ENCODE measurements around the gene ASIC3.
A peak's percentile ranks its signal among the peaks of the same experiment; 100 is the strongest.

The ASIC3 gene

DNA sequence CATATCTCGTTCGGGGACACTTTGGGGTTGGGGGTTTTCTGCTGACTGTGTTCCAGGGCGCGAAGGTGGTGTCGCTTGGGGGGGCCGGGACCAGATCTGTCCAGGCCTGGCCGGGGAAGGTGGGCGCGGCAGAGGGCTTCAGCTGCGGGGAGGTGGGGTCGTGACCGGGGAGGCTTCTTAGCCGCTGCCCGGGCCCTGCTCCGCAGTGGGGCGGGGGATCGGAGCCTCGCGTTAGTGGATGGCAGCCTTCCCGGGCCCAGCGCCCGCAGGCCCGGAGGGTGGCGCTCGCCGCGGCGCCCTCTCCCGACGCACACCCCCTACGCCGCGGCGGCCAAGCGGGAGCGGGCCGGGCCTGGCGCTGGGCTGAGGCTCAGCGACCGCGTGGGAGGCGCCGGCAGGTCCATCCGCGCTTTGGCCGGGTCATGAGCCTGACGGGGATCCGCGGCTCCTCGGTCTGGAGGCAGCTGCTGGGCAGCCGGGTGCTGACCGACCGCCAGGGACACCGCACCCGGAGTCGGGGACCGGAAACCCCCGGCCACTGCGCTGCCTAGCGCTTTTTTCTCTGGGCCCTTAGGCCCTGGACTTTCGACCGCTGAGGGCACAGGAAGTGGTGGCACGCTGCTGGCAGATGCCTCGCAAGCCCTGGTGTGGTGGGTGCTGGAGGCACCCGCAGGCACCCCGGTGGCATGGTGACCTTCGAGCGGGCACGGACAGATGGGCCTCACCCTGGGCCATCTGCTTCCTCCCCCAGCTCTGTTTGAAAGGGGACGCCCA lies 39.1 kb downstream of the ASIC3 start:
- DNase-seq = peak; percentile 42 to 45

DNA sequence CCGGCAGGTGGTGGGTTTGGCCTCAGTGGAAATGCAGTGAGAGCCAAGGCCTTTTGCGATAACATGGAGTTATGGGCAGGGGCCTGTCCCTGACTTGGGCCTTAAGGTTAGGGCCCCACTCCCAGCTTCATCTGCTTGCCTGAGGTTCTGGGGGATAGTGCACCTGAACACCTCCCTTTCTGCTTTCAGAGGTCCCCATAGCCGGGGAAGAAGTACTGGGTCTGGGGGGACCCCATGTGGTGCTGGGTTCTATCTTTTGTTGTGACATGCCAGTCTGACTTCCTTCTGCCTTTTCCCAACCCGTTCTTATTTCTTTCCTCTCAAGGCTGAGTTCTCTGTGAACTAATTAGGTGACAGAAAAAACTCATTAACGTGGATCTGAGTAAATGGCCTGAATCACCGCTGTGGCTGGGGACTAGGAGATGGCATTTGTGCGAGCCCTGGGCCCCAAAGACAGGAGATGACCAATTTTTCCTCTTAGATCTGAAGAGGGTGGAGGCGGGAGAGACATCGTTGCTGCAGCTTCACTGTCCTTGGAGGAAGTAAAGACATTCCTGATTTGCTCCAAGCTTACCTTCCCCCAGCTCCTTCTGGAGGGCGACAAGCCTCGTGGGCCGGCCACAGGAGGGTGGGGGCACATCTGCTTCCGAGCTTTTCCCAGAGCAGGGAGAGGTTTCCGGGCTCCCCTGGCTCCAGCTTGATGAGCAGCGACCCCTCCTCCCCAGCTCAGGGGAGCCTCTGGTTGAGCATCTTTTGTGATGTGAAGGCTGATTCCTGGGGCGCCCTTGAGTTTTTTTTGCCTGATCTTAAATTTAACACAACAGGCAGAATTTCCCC lies 39.9 kb downstream of the ASIC3 start:
- DNase-seq = no peak

DNA sequence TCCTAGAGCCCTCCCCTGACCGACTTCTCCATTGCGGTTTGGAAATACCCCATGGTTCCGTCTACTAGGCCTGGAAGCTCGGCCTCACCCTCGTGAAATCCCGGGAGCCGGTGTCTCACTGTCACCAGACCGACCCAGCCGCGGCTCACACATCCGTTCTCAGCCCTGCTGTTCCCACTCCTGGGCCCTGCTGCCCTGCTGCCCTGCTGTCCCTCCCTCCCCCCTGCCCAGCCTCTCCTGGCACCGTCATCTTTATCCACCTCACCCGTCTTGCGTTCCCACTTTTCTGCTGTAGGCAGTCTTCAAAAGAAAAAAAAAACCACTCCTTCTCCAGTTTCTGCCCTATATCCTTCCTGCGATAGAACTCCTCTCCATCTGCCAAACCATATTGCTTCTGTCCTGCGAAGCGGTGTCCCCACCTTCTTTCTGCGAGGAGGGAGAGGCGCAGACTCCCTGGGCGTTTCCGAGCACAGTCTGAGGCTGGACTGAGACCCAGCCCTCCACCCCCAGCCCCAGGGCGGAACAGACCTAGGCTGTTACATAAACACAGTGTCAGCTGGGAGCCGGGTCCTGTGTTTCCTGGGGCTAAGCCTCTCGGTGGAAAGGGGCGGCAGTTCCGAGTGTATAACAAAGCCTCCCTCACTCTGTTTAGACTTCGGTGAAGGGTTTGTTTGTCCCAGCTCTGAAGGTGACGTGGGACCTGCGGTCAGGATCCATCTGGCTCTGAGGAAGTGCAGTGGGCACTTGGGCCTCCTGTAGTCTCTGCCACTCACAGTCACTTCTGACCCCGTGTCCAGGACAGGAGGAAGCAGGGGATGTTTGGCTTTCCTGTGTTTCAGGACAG lies 40.7 kb downstream of the ASIC3 start:
- DNase-seq = peak; percentile 27 to 31

DNA sequence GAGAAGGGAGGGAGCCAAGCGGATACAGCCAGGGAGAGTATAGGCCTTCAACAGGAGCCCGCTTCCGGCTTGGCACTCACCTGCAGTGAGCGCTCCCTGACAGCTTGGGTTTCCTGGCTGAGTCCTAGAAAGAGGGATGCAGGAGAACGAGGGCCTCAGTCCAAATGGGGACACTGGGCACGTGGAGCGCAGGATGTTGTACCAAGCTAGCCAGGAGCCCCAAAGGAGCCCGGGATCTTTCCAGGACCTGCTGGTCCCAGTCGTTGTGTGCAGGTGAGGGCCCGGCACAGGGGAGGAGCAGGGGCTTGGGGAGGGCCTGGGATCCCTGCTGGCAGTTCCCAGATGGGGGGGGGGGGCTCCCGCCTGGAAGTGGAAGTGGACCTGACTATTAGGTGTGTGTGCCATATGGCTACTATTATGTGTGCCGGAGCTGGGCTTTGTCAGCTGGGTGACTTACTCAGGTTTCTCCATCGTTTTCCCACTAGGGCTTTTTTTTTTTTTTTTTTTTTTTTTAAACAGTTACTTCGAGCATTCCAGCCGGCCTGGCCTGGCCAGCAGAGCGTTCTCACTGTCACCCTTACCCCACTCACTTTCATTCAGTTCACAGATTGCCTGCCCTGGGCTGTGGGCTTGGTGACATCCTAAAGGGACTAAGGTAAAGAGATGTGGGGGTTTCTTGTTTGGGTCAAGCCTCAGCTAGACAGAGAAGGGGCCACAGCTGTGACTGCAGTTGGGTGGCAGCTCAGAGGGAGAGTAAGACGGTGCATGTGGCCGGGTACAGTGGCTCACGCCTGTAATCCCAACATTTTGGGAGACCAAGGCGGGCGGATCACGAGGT lies 41.8 kb downstream of the ASIC3 start:
- no peak for DNase-seq

DNA sequence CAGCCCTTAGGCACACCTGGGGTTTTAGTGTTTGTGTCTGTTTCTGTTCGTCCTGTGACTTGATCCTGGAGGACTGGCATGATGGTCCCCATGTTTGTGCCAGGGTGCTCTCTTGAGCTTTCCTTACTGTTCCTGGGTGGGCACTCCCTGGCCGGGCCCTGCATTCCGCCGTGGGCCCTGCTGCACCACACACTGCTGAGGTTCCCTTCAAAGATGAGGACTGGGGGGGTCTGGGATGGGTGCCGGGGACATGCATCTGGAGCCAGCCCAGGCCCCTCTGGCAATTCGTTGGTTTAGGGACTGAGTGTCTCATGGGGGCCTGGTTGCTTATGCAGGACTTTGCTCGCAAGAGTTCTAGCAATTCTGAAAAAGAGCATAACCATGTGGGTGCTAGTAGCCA lies 42.7 kb downstream of the ASIC3 start:
- no peak for DNase-seq

DNA sequence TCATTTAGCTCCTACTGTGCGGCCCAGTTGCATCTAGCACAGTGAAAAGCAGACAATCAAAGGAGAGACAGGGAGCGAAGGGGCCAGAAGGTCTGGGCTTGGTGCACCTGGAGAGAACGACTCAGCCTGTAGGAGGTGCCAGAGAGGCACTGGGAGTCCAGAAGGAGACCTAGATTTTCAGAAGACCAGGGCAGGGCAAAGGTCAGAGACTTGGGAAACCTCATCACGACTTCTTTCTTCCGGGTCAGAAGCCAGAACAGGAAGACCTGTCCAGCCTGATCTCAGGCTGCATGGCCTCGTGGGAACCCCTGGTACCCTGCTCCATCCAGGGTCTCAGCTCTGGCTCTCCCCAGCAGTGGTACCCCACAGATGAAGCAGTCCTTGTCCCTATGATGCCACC lies 43.1 kb downstream of the ASIC3 start:
- DNase-seq = no peak

DNA sequence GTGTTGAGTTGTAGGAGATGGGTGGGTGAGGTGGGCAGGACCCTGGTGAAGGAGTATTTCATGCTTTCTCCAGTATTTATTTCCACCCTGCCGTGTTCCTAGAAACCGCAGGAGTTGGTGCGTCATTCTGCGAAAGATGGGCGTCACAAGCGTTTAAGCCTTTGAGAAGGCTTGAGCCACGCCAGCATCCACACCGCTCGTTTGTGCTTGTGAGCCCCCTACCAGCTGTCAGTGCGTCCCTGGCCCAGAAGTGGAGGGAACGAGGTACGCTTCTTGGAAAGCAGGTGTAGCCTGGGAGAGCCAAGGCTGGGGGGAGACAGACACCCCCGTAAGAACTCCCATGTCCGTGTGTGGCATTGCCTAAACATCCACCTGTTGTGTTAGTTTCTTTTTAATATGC lies 43.7 kb downstream of the ASIC3 start:
- DNase-seq = no peak

DNA sequence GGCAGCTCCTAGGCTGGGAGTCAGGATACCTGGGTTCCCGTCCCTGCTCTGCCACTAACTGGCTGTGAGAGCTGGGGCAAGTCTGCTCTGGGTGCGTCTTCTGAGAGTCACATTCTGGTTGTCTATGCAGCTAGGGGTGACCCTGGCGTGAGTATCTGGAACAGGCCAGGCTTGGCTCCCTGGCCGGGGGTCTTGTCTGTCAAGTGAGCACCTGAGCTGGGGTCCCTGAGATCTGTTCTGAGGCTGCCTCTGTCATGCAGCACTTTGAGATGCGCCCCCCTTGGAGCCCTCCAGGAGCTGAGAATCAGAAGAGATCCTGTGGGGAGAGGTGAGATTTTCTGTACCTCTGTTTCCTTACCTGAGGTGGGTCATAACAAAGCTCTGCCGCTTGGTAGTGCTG lies 45.4 kb downstream of the ASIC3 start:
- no peak for DNase-seq

DNA sequence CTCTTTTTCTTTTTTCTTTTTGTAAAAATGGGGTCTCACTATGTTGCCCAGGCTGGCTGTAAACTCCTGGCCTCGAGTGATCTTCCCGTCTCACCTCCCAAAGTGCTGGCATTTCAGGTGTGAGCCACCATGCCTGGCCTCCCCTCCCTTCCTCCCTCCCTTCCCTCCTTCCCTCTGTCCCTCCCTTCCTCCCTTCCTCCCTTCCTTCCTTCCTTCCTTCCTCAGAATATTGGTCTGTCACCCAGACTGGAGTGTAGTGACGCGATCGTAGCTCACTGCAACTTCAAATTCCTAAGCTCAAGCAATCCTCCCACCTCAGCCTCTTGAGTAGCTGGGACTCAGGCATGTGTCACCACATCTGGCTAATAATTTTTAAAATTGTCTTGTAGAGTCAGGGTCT lies 46.3 kb downstream of the ASIC3 start:
- DNase-seq = no peak

DNA sequence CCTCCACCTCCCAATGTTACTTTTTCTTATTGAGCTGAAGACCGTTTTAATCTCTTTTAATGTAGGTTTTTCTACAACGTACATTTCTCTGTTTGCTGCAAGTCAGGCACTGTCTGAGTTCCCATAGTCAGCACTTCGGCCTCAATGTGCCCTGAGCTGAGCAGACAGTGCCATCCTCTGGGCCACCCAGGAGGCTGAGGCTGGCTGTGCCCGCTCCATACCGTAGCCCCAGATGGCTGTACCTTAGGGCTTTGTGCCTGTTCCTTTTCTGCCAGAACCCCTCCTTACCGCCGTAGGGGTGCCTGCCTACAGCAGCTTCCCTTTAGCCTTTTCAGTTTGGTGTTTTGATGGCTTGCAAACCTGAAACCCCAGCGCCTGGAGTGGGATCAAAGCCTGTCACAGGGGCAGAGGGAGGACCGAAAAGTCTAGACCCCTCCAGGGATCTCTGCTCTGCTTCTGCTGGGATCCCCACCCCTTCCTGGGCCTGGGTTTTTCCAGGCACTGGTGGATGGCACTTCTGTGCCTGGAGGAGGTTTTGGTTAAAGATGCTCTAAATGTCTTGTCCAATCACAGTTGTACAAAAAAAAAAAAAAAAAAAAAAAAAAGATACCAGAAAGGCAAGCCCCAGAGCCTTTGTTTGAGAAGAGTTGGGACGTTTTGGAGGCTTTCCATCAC lies 46.9 kb downstream of the ASIC3 start:
- DNase-seq = peak in 1 of 2 donors; percentile 9

DNA sequence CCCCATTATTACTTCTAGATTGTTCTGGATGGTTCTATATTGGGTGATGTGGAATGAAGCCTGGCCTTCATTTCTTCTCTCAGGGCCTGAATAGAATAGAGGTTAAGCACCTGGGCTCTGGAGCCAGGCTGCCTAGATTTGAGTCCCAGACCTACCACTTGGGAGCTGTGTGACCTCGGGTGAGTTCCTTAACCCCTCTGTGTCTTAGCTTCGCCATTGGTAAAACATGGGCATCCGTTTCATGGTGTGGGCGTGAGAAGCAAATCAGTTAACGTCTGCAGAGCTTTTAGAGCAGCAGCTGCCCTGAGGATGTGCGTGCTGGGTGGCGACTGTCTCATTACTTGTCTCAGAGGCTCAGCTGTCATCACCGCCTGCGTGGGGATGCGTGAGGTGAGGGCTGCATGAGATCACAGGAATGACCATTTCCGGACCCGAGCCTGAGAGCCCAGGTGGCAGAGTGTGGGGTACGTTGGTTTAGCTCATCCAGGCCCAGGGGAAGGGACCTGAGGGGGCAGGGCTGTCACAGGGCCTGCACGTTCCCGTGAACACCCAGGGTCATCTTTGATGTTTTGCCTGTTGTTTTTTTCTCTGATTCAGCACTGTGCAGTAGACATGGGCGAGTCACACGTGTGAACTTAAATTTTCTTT lies 47.6 kb downstream of the ASIC3 start:
- DNase-seq = no peak

DNA sequence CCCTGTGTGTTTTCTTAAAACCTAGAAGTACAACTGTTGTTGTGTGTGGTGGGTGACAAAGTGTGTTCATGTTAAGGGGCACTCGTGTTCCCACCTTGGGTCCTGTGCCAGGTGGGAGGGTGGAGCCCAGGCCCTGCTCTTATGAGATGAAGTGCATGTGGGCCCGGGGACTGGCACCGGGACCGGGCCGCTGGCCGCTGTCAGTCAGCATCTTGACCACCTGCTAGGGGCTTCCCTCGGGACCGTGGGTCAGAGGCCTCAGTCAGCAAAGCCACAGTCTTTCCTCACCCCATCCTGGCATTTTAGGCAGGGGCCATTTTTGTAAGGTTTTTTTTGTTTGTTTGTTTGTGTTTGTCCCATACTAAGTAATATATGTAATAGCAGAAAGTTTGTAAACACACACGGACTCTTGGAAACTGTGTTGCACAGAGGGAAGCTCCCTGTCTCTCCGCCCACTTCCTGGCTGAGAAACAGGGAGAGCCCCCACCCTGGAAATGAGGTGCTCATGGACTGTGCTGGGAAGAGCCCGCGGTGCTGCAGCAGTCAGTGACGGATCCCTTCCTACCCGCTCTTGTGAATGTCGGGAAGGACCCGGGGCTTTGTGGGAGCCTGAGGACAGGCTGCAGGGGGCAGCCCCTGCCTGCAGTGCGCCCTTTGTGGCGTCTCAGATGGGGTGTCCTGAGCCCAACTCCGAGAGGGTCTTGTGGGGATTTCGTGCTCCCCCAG lies 51.3 kb downstream of the ASIC3 start:
- no peak for DNase-seq

DNA sequence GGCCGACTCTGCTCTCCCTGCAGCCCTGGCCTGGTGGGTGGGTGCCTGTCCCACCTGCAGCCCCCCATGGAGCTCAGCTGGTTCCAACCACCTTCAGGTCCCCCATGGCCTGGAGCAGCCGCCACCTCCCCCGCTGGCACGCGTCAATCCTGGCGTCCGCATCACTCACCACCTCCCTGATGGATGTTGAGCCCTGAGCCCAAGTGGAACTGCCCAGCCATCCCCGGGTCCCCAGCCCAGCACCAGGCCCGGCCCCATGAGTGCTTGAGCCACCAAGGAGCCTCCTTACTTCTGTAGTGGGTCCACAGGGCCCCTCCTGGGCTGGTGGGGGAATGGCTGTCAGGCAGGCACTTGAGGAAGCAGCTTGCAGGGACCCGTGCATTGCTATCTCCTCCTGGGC lies 52.6 kb downstream of the ASIC3 start:
- no peak for DNase-seq

DNA sequence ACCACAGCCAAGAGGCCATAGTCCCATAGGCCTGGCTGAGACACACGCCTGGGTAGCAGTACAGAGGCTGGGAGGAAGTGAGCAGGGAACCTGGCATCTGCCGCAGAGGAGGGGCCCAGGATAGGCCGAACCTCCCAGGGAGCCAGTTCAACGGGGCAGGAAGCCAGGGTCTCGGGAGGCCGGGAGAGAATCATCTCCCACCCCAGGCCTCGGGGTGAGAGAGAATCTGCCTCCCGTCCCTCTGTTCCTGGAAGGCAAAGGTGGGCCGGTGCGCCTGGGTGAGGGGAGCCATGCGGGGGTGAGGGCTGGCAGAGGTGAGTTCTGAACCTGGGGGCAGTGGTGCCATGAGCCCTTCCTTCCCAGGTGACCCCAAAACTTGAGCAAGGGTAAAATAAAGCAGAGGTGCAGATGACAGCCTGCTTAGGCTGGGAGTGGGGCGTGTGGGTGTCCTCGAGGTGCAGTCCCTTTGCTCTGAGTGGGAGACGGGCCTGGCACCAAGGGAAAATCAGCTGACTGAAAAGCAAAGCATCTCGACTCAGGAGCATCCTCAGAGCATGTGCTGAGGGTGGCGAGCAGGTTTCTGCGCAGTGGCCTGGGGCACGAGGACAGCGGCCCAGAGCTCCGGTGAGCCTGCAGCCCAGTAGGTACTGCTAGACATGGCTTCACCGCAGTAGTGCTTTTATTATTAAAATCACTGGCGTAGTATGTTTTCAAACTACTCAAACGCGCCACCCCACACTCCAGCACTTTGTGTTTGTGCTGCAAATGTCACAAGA lies 53.5 kb downstream of the ASIC3 start:
- no peak for DNase-seq
